ENCODE data around the gene HYPK.
"Not testable (repeated sequence)": the region's sequence is repeated elsewhere in the genome, so short reads cannot be mapped to it uniquely, and the experiment has no call there.

Gene HYPK

DNA sequence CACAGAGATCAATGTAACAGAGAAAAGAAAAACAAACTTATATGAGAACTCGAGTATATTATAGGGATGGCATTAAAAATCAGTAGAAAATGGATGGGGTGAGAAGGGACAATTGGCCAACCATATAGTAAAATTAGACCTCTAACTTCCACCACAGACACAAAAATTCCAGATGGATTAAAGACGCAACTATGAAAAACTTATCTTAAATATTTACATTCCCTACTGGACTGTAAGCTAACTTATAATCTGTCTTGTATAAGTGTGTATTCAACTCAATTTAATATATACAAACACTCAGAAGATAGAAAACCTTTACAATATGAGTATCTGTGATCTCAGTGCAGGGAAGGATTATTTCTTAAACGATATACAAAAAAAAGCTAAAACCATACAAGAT is 21.1 kb downstream of the HYPK start:
- H2AK5ac ChIP-seq (ENCODE audit: low read depth, low read length), result no peak overlapping the region
- no peak overlapping the region for H2BK5ac ChIP-seq (ENCODE audit: low read length)
- H2BK15ac ChIP-seq (ENCODE audit: low read length), result no peak overlapping the region
- H3K14ac ChIP-seq (ENCODE audit: low read length), result no peak overlapping the region
- H3K79me1 ChIP-seq (ENCODE audit: low read depth, low read length), result peaks cover 2% of the 10 kb centered on the region
- no peak overlapping the region for H3K9ac ChIP-seq (ENCODE audit: low read depth, low read length, poor library complexity)
- no peaks in the 10 kb centered on the region for H3K27me3 ChIP-seq (ENCODE audit: control insufficient read depth in 3 of 3, insufficient read depth in 3 of 3, low read depth in 1 of 3, low read length in 3 of 3)
- no peak overlapping the region for H2AFZ ChIP-seq (ENCODE audit: low read length)
- H4K8ac ChIP-seq (ENCODE audit: low read depth, low read length), result no peak overlapping the region
- H2BK120ac ChIP-seq (ENCODE audit: low read depth, low read length), result no peak overlapping the region
- peaks cover 5 to 51% of the 10 kb centered on the region in 2 donors for H3K36me3 ChIP-seq (replicated peaks in 1 of 2; ENCODE audit: control insufficient read depth in 2 of 2, insufficient read depth in 2 of 2, low read length in 2 of 2)
- H4K91ac ChIP-seq (ENCODE audit: low read depth, low read length, poor library complexity), result no peak overlapping the region
- H3K23ac ChIP-seq (ENCODE audit: low read depth, low read length, poor library complexity), result no peak overlapping the region
- no peak overlapping the region for H3K4ac ChIP-seq (ENCODE audit: low read length)
- no peak overlapping the region for H3K4me2 ChIP-seq (ENCODE audit: insufficient read depth, low read length, poor library complexity, severe bottlenecking)
- H3K4me1 ChIP-seq (ENCODE audit: control insufficient read depth in 2 of 2, insufficient read depth in 1 of 2, low read depth in 1 of 2, low read length in 2 of 2), result peaks cover 3 to 4% of the 10 kb centered on the region in 2 donors
- H3K4me3 ChIP-seq (ENCODE audit: low read length in 2 of 2), result no peak overlapping the region
- no CpG with 5 or more reads among the region's 3 CpGs for WGBS, 2 donors (ENCODE audit: extremely low coverage in 2 of 2, insufficient read length in 2 of 2, insufficient replicate concordance in 1 of 2)
- no peak overlapping the region for H2BK12ac ChIP-seq (ENCODE audit: low read length)
- no peak for DNase-seq (ENCODE audit: low spot score)
- no peak overlapping the region for H3K18ac ChIP-seq (ENCODE audit: low read length)
- no peak overlapping the region for H3K27ac ChIP-seq (replicated peaks; ENCODE audit: low read length)
- no peaks in the 10 kb centered on the region for H3K9me3 ChIP-seq (replicated peaks in 1 of 2; ENCODE audit: control insufficient read depth in 2 of 2, insufficient read depth in 1 of 2, low read depth in 1 of 2, low read length in 2 of 2)

DNA sequence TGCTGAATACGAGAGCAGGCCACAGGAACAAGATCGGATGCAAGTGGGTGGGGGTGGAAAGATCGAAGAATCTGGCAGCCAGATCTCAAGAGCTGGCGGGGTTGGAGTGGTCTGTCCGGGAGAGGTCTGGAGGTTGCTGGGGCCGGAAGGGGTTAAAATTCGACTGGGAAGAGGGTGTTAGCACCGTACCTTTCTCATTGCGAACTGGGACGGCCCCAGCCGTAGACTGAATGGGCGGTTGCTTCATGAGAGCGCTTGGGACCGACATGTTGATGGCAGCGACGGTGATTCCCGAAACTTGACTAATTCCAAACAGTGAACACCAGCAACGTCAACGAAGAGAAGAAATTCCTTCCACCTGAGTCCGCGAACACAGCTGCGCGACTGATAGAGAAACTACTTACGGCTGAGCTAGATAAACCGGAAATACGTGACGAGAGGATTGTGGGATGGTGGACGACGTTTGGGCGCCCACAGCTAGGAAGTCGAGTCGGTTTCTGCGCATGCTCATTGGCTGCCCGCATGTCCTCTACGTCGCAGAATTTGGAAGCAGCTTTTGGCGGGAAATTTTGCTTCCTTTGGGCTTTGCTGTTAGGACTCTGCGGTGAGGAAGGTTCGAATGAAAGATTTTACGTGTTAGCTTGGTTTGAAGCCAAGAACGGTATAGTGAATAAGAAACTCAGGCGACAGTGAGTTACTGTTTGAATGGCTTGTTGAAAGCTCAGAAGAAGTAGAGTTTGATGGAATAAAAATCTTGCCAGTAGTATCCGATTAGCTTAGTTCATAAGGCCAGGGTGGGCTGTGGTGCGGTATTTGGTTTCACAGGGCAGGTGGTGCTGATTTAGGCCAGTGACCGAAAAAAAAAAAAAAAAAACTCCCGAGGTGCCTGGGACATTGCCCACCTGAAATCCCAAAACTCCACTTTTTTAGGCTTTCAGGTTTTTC is 24.2 kb downstream of the HYPK start, which contains the start of gene MFAP1:
Gene MFAP1 (minus strand): TSS at position 389 of the 945 bp plus-strand sequence. CDS start 121 bp downstream, at position 268.
- H2AK5ac ChIP-seq (ENCODE audit: low read depth, low read length), result no peak within 1 kb of the TSS
- H3K27ac ChIP-seq (replicated peaks; ENCODE audit: low read length), result peak within 1 kb of the TSS; percentile 42
- H3K4me2 ChIP-seq (ENCODE audit: insufficient read depth, low read length, poor library complexity, severe bottlenecking), result peak within 1 kb of the TSS; percentile 66
- H3K36me3 ChIP-seq (replicated peaks in 1 of 2; ENCODE audit: control insufficient read depth in 2 of 2, insufficient read depth in 2 of 2, low read length in 2 of 2), result peaks cover 3 to 43% of the 10 kb centered on the region in 2 donors
- no peak within 1 kb of the TSS for H3K23ac ChIP-seq (ENCODE audit: low read depth, low read length, poor library complexity)
- no peaks in the 10 kb centered on the region for H3K79me1 ChIP-seq (ENCODE audit: low read depth, low read length)
- no CpG with 5 or more reads among the region's 46 CpGs for WGBS, 2 donors (ENCODE audit: extremely low coverage in 2 of 2, insufficient read length in 2 of 2, insufficient replicate concordance in 1 of 2)
- H2BK5ac ChIP-seq (ENCODE audit: low read length), result no peak within 1 kb of the TSS
- H4K91ac ChIP-seq (ENCODE audit: low read depth, low read length, poor library complexity), result no peak within 1 kb of the TSS
- H3K9ac ChIP-seq (ENCODE audit: low read depth, low read length, poor library complexity), result peak within 1 kb of the TSS; percentile 71
- H2BK12ac ChIP-seq (ENCODE audit: low read length), result no peak within 1 kb of the TSS
- H2BK120ac ChIP-seq (ENCODE audit: low read depth, low read length), result no peak within 1 kb of the TSS
- no peak within 1 kb of the TSS for H3K4ac ChIP-seq (ENCODE audit: low read length)
- no peak within 1 kb of the TSS for H4K8ac ChIP-seq (ENCODE audit: low read depth, low read length)
- H3K9me3 ChIP-seq (replicated peaks in 1 of 2; ENCODE audit: control insufficient read depth in 2 of 2, insufficient read depth in 1 of 2, low read depth in 1 of 2, low read length in 2 of 2), result no peaks in the 10 kb centered on the region
- H3K4me3 ChIP-seq (ENCODE audit: low read length in 2 of 2), result peak within 1 kb of the TSS; percentile 73 to 94
- H3K4me1 ChIP-seq (ENCODE audit: control insufficient read depth in 2 of 2, insufficient read depth in 1 of 2, low read depth in 1 of 2, low read length in 2 of 2), result peaks cover 3 to 4% of the 10 kb centered on the region in 2 donors
- no peak within 1 kb of the TSS for H3K14ac ChIP-seq (ENCODE audit: low read length)
- no peaks in the 10 kb centered on the region for H3K27me3 ChIP-seq (ENCODE audit: control insufficient read depth in 3 of 3, insufficient read depth in 3 of 3, low read depth in 1 of 3, low read length in 3 of 3)
- no peak within 1 kb of the TSS for H2BK15ac ChIP-seq (ENCODE audit: low read length)
- H2AFZ ChIP-seq (ENCODE audit: low read length), result peak within 1 kb of the TSS; percentile 86
- DNase-seq (ENCODE audit: low spot score), result peak; percentile 72
- peak within 1 kb of the TSS; percentile 94 for H3K18ac ChIP-seq (ENCODE audit: low read length)

DNA sequence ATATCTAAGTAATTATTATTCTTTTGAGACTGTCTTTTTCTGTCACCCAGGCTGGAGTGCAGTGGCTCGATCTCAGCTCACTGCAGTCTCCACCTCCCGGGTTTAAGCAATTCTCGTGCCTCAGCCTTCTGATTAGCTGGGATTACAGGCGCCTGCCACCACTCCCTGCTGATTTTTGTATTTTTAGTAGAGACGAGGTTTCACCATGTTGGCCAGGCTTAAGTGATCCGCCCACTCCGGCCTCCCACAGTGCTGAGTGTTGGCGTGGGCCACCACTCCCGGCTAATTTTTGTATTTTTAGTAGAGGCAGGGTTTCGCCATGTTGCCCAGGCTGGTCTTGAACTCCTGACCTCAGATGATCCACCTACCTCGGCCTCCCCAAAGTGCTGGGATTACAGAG is 24.9 kb downstream of the HYPK start:
- H3K9me3 ChIP-seq (replicated peaks in 1 of 2; ENCODE audit: control insufficient read depth in 2 of 2, insufficient read depth in 1 of 2, low read depth in 1 of 2, low read length in 2 of 2); H2BK5ac ChIP-seq (ENCODE audit: low read length); H3K23ac ChIP-seq (ENCODE audit: low read depth, low read length, poor library complexity); H3K4me1 ChIP-seq (ENCODE audit: control insufficient read depth in 2 of 2, insufficient read depth in 1 of 2, low read depth in 1 of 2, low read length in 2 of 2); H4K8ac ChIP-seq (ENCODE audit: low read depth, low read length); H3K27me3 ChIP-seq (ENCODE audit: control insufficient read depth in 3 of 3, insufficient read depth in 3 of 3, low read depth in 1 of 3, low read length in 3 of 3); H3K4ac ChIP-seq (ENCODE audit: low read length); H2BK15ac ChIP-seq (ENCODE audit: low read length); H2BK12ac ChIP-seq (ENCODE audit: low read length); H3K27ac ChIP-seq (replicated peaks; ENCODE audit: low read length); H2BK120ac ChIP-seq (ENCODE audit: low read depth, low read length); H4K91ac ChIP-seq (ENCODE audit: low read depth, low read length, poor library complexity); H3K9ac ChIP-seq (ENCODE audit: low read depth, low read length, poor library complexity); H2AK5ac ChIP-seq (ENCODE audit: low read depth, low read length); H3K79me1 ChIP-seq (ENCODE audit: low read depth, low read length); DNase-seq (ENCODE audit: low spot score); H3K4me3 ChIP-seq (ENCODE audit: low read length in 2 of 2); H3K4me2 ChIP-seq (ENCODE audit: insufficient read depth, low read length, poor library complexity, severe bottlenecking); H3K18ac ChIP-seq (ENCODE audit: low read length); H3K14ac ChIP-seq (ENCODE audit: low read length): not testable (repeated sequence)
- peaks cover 5 to 44% of the 10 kb centered on the region in 2 donors for H3K36me3 ChIP-seq (replicated peaks in 1 of 2; ENCODE audit: control insufficient read depth in 2 of 2, insufficient read depth in 2 of 2, low read length in 2 of 2)
- peak overlapping the region; percentile 86 for H2AFZ ChIP-seq (ENCODE audit: low read length)
- no CpG with 5 or more reads among the region's 11 CpGs for whole genome bisulfite sequencing, 2 donors (ENCODE audit: extremely low coverage in 2 of 2, insufficient read length in 2 of 2, insufficient replicate concordance in 1 of 2)

- Histone ChIP-seq H3K9me3 (replicated peaks in 1 of 2; ENCODE audit: control insufficient read depth in 2 of 2, insufficient read depth in 1 of 2, low read depth in 1 of 2, low read length in 2 of 2) (no peaks in the 10 kb centered on the region), H3K4me2 (ENCODE audit: insufficient read depth, low read length, poor library complexity, severe bottlenecking) (no peak overlapping the region), H3K79me1 (ENCODE audit: low read depth, low read length) (no peaks in the 10 kb centered on the region), H3K27ac (replicated peaks; ENCODE audit: low read length) (no peak overlapping the region), H3K4me3 (ENCODE audit: low read length in 2 of 2) (peak overlapping the region in 1 of 2 donors; percentile 76), H2BK15ac (ENCODE audit: low read length) (no peak overlapping the region), H3K9ac (ENCODE audit: low read depth, low read length, poor library complexity) (no peak overlapping the region), H2AK5ac (ENCODE audit: low read depth, low read length) (no peak overlapping the region), H4K91ac (ENCODE audit: low read depth, low read length, poor library complexity) (no peak overlapping the region), H3K18ac (ENCODE audit: low read length) (no peak overlapping the region), H3K4ac (ENCODE audit: low read length) (no peak overlapping the region), H2BK5ac (ENCODE audit: low read length) (no peak overlapping the region), H2BK120ac (ENCODE audit: low read depth, low read length) (no peak overlapping the region), H2AFZ (ENCODE audit: low read length) (peak overlapping the region; percentile 97), H3K23ac (ENCODE audit: low read depth, low read length, poor library complexity) (no peak overlapping the region), H3K4me1 (ENCODE audit: control insufficient read depth in 2 of 2, insufficient read depth in 1 of 2, low read depth in 1 of 2, low read length in 2 of 2) (peaks cover 3 to 4% of the 10 kb centered on the region in 2 donors), H3K36me3 (replicated peaks in 1 of 2; ENCODE audit: control insufficient read depth in 2 of 2, insufficient read depth in 2 of 2, low read length in 2 of 2) (peaks cover 5 to 43% of the 10 kb centered on the region in 2 donors), H4K8ac (ENCODE audit: low read depth, low read length) (no peak overlapping the region), H2BK12ac (ENCODE audit: low read length) (no peak overlapping the region), H3K27me3 (ENCODE audit: control insufficient read depth in 3 of 3, insufficient read depth in 3 of 3, low read depth in 1 of 3, low read length in 3 of 3) (no peaks in the 10 kb centered on the region), H3K14ac (ENCODE audit: low read length) (no peak overlapping the region)
- no CpG with 5 or more reads among the region's 11 CpGs for WGBS, 2 donors (ENCODE audit: extremely low coverage in 2 of 2, insufficient read length in 2 of 2, insufficient replicate concordance in 1 of 2)
- no peak for DNase-seq (ENCODE audit: low spot score)
These were observed 25.7 kb downstream of the HYPK start for GRCh38 chr15:43826029-43826507.

All from neuronal stem cell (in vitro differentiated cells).